Epithelial cell of esophagus (primary cell): ENCODE results near the gene LRRC25.
A peak's percentile ranks its signal among the peaks of the same experiment; 100 is the strongest.
"Not testable (repeated sequence)": the region's sequence is repeated elsewhere in the genome, so short reads cannot be mapped to it uniquely, and the experiment has no call there.

Experiments
- DNase-seq: peaks from one replicate; pipeline ENCODE4 v3.0.0; 2010; ENCODE audit warnings: low read depth
- H3K4me3 ChIP-seq: 2 replicates; pipeline ENCODE4 v1.5.1; 2011; ENCODE audit warnings: mild to moderate bottlenecking, low read length, control low read depth
- CTCF ChIP-seq: IDR thresholded peaks from 2 replicates; pipeline ENCODE4 v1.5.1; 2011; ENCODE audit warnings: low read depth, mild to moderate bottlenecking, low read length, control low read depth, inconsistent platforms; ENCODE audit not compliant: insufficient read depth; ENCODE audit errors: missing control alignments

Gene LRRC25

GRCh38 chr19:18353378-18354005 is 43.9 kb downstream of the LRRC25 start:
- no peak overlapping the region for H3K4me3 ChIP-seq
- no peak for DNase-seq
- no peak for TF ChIP-seq CTCF

- DNase-seq: no peak
- TF ChIP-seq CTCF: no peak
- H3K4me3 ChIP-seq: no peak overlapping the region
These were observed 45.9 kb downstream of the LRRC25 start for GRCh38 chr19:18351544-18351943.

- no peak for DNase-seq
- no peak for TF ChIP-seq CTCF
- H3K4me3 ChIP-seq: no peak overlapping the region
These were observed 46.9 kb downstream of the LRRC25 start for GRCh38 chr19:18350490-18350889.

GRCh38 chr19:18349524-18350128 is 47.8 kb downstream of the LRRC25 start:
- H3K4me3 ChIP-seq: no peak overlapping the region
- peak; percentile 94 for TF ChIP-seq CTCF
- DNase-seq: peak; percentile 67

GRCh38 chr19:18348818-18349339 is 48.5 kb downstream of the LRRC25 start:
- DNase-seq, H3K4me3 ChIP-seq: not testable (repeated sequence)

GRCh38 chr19:18348171-18348570 is 49.3 kb downstream of the LRRC25 start:
- no peak for TF ChIP-seq CTCF
- DNase-seq: no peak
- no peak overlapping the region for H3K4me3 ChIP-seq

GRCh38 chr19:18346091-18346490 is 51.3 kb downstream of the LRRC25 start:
- no peak overlapping the region for H3K4me3 ChIP-seq
- TF ChIP-seq CTCF: no peak
- peak; percentile 60 for DNase-seq
